NCI-H128 (cell line): Measurements from ENCODE around the gene WFDC10A.
"Not testable (repeated sequence)": the region's sequence is repeated elsewhere in the genome, so short reads cannot be mapped to it uniquely, and the experiment has no call there.

Experiments used
- DNase-seq: peaks from one replicate; lab custom pipeline; 2025; ENCODE audit not compliant: unreplicated experiment; lab: John Stamatoyannopoulos, UW

Gene WFDC10A

GRCh38 chr20:45629496-45630100 lies at the start of gene WFDC10A:
WFDC10A (plus strand) TSS chr20:45629739; CDS start chr20:45629814, 75 bp downstream.
- DNase-seq, result no peak

- no peak for DNase-seq
Observed at GRCh38 chr20:45581702-45582101, 47.8 kb upstream of the WFDC10A start.

DNA sequence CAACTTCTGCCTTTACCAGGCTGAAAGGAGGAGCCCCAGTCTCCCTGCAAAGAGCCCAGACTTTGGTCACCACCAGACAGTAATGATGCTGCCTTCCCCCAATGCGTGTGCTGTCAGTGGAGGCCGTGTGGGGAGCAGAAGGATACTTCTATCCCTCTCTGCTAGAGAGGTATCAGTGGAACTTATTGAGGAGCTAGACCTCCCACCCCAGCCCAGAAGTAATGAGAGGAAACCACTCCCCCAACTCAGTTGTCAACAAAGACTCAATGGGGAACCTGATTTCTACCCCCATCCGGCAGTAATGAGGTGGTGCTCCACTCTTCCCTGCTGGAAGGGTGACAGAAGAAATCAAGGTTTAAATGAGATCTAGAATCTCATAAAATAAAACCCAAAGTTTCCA lies 46.0 kb upstream of the WFDC10A start:
- DNase-seq, result no peak

DNA sequence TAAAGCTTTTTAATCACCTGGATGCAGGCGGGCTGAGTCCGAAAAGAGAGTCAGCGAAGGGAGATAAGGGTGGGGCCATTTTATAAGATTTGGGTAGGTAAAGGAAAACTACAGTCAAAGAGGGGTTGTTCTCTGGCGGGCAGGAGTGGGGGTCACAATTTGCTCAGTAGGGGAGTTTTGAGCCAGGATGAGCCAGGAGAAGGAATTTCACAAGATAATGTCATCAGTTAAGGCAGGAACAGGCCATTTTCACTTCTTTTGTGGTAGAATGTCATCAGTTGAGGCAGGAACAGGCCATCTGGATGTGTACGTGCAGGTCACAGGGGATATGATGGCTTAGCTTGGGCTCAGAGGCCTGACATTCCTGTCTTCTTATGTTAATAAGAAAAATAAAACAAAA lies 45.2 kb upstream of the WFDC10A start:
- not testable (repeated sequence) for DNase-seq

- not testable (repeated sequence) for DNase-seq
Observed at GRCh38 chr20:45585986-45586385, 43.6 kb upstream of the WFDC10A start.

GRCh38 chr20:45588800-45589199 lies 40.7 kb upstream of the WFDC10A start:
- DNase-seq, result no peak

DNA sequence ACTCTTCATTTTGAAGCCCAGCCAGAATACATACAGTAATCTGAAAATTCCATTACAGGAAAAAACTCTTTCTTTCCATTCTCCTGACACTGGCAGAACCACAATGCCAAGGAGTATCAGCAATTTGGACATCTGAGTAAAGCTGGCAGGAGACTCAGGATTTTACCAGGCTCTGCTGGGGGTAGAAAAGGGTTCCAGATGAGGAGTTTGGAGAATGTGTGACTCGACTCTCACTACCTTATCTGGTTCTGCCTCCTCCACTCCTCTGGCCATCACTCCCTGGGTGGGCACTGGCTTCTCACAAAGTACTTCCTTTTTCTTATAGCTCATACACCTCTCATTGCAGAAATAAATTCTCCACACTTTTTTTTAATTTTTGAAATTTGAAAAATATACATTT lies 39.8 kb upstream of the WFDC10A start:
- DNase-seq, result no peak

DNA sequence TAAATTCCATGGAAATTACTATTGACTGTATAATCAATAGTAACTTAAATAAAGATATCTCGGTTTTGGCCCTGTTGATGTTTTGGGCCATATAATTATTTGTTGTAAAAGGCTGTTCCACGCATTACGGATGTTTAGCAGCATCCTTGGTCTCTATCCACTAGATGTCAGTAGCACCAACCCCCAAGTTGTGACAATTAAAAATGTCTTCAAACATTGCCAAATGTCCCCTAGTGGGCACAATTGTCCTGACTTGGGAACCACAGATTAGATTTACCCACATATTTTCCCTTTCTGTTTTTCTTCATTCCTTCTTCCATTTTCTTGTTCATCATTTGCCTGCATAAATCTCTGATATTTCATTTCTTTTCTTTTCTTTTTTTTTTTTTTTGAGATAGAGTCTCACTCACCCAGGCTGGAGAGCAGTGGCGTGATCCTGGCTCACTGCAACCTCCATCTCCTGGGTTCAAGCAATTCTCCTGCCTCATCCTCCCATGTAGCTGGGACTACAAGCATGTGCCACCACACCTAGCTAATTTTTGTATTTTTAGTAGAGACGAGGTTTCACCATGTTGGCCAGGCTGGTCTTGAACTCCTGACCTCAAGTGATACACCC lies 36.9 kb upstream of the WFDC10A start:
- no peak for DNase-seq

DNA sequence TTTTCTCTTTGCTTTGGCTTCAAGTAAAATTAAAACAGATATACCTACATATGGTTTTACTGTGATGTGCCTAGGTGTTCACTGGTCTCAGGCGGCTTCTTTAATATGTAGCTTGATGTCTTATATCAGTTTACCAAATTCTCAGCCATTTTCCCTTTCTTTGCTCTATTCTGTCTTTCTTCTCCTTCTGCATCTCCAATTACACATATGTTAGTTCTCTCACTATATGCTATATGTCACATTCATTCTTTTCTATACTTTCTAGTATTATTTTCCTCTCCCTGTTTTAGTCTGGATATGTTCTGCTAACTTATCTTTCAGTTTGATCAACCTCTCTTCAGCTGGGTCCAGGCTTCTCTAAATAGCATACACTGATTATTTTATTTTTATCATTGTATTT lies 36.0 kb upstream of the WFDC10A start:
- no peak for DNase-seq

DNA sequence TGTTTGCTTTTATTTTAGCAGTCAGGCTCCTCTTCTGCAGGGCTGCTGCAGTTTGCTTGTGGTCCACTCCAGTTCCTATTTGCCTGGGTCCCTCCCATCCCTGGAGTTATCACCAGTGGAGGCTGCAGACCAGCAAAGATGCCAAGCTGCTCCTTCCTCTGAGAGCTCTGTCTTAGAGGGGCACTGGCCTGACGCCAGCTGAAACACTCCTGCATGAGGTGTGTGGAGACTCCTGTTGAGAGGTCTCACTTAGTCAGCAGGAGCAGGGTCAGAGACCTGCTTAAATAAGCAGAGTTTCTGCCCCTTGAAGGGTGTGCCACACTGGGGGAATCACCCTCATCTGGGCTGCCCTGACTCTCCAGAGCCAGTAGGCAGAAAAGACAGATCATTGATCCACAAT lies 34.3 kb upstream of the WFDC10A start:
- no peak for DNase-seq

- DNase-seq, result no peak
Observed at GRCh38 chr20:45607810-45608209, 21.7 kb upstream of the WFDC10A start.

- no peak for DNase-seq
Observed at GRCh38 chr20:45611054-45611453, 18.5 kb upstream of the WFDC10A start.

GRCh38 chr20:45612314-45612713 lies 17.2 kb upstream of the WFDC10A start:
- DNase-seq, result no peak

DNA sequence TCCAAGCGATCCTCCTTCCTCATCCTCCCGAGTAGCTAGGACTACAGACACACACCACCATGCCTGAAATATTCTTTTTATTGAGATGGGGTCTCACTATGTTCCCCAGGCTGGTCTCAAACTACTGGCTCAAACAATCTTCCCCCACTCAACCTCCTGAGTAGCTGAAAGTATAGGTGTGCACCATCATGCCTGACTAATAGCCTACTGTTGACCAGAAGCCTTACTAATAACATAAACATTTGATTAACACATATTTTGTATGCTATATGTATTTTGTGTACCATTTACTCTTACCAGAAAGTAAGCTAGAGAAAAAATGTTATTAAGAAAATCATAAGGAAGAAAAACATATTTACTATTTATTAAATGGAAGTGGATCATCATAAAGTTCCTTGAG lies 11.9 kb upstream of the WFDC10A start:
- DNase-seq, result no peak

DNA sequence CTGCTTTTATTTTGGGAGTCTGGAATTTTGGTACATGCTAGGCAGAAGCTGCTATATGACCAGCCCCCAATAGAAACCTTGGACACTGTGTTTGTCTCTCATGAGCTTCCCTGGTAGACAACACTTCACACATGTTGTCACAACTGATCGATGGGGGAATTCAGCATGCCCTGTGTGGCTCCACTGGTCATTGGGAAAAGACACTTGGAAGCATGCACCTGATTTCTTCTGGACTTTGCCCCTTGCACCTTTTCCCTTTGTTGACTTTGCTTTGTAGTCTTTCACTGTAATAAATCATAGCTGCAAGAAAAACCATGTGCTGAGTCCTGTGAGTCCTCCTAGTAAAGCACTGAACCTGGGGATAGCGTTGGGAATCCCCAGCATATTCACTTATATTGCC lies 7.9 kb upstream of the WFDC10A start:
- no peak for DNase-seq

DNA sequence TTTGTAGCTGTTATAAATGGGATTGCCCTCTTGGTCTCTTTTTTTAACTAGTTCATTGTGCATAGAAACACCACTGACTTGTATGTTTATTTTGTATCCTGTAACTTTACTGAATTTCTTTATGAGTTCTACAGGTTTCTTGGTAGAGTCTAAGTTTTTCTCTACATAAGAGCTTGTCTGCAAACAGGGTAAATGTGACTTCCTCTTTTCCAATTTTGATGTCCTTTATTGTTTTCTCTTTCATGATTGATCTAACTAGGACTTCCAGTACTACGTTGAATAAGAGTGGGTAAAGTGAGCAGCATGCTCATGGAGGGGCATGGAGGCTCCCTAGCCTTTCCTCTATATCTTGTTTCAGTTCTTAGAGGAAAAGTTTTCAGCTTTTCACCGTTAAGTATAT lies 3.0 kb upstream of the WFDC10A start:
- no peak for DNase-seq

DNA sequence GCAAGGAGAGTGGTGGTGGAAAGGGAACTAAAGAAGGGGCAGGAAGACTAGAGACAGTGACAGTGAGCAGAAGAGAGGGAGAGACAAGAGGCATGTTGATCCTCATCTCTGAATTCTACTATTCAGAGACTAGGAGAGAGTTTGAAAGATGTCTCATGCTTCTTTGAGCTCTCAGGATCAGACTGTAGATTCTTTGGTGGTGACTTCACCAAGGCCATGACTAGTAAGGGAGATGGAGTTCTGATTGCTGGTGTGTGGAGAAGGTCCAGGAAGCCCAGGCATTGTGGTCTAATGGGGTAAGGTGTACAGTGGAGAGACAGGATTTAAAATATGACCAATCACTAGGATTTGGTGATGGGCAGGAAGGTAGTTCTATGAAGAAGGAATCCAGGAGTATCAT lies 832 bp downstream of the WFDC10A start:
- DNase-seq, result no peak

DNA sequence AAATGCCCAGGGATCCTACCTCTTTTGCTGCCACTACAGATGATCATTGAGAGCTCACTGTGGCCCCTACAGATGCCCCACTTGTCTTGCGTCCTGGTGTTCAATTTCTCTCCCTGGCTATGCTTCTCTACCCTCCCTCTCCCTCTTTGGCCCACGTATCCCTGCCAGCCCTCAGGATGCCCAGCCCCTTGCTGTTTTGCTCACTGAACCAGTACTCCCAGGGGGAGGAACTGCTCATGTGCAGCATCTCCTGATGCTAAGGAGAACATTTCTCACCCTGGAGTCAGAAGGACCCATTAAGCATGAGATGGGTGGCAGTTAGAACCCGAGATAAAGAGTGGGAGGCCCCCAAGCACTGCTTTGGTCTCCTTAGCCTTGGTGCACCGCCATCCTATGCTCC lies 1.6 kb downstream of the WFDC10A start, which contains the start of gene WFDC9:
WFDC9 (minus strand) TSS at position 101 of the 400 bp plus-strand sequence. CDS start 21,103 bp downstream, outside the sequence.
- DNase-seq, result no peak

GRCh38 chr20:45636513-45636912 lies 7.0 kb downstream of the WFDC10A start:
- DNase-seq, result no peak

GRCh38 chr20:45639687-45640086 lies 10.1 kb downstream of the WFDC10A start:
- no peak for DNase-seq

DNA sequence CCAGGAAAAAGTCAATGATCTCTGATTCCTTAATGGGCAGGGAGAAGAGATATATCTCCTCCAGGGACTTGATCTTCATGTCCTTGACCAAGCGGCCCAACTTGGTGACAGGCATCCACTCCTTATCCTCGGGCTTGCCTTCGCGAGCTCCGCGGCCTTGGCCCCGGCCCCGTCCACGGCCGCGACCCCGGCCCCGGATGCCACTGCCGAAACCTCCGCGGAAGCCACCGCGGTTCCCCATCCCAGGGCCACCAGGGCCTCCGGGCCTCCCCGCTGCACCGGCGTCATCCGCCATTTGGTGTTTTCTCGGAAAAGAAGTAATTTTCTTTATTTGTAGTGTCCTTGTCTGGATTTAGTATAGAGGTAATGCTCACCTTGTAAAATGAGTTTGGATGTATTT lies 11.5 kb downstream of the WFDC10A start:
- not testable (repeated sequence) for DNase-seq

GRCh38 chr20:45645869-45646268 lies 16.3 kb downstream of the WFDC10A start:
- not testable (repeated sequence) for DNase-seq

DNA sequence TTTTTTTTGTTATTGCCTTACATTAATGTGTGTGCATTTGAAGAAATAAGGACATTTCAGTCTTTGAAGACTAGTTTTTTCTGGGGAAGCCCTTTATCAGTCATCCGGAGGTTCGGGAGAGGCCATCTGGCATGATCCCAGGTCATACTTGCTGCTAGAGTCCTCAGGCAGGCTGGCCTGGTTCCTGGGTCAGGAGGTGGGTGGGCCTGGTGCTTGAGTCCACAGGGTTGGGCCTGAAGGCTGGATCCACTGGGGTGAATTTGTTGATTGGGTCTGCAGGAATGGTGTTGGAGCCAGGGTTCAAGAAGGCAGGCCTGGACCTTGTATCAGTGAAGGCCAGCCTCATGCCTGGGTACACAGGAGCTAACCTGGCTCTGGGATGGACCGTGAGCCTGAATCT lies 17.3 kb downstream of the WFDC10A start:
- no peak for DNase-seq
